Measurements from ENCODE around the gene ACVR2A. TPM values are rescaled to one million over a fixed set of nuclear protein-coding genes. Genes with fewer than 3 reads are reported as not detected.

The ACVR2A gene
- total RNA-seq, 1 donor from 2014 or later = 6.5 TPM

GRCh38 chr2:147886136-147886535 is 41.3 kb downstream of the ACVR2A start:
- TF ChIP-seq, protein P1, sequence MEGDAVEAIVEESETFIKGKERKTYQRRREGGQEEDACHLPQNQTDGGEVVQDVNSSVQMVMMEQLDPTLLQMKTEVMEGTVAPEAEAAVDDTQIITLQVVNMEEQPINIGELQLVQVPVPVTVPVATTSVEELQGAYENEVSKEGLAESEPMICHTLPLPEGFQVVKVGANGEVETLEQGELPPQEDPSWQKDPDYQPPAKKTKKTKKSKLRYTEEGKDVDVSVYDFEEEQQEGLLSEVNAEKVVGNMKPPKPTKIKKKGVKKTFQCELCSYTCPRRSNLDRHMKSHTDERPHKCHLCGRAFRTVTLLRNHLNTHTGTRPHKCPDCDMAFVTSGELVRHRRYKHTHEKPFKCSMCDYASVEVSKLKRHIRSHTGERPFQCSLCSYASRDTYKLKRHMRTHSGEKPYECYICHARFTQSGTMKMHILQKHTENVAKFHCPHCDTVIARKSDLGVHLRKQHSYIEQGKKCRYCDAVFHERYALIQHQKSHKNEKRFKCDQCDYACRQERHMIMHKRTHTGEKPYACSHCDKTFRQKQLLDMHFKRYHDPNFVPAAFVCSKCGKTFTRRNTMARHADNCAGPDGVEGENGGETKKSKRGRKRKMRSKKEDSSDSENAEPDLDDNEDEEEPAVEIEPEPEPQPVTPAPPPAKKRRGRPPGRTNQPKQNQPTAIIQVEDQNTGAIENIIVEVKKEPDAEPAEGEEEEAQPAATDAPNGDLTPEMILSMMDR (conservative IDR thresholded peaks at IDR 0.05; ENCODE audit: low read depth, low read length) = no peak
- DNase-seq (ENCODE audit: low read depth) = no peak
- no peak overlapping the region for H3K4me3 ChIP-seq (ENCODE audit: low read depth, low read length)

- H3K4me3 ChIP-seq (ENCODE audit: low read depth, low read length) = no peak overlapping the region
- TF ChIP-seq, protein P1 (conservative IDR thresholded peaks at IDR 0.05; ENCODE audit: low read depth, low read length) = no peak
- no peak for DNase-seq (ENCODE audit: low read depth)
Observed at GRCh38 chr2:147888680-147889079, 43.9 kb downstream of the ACVR2A start.

- DNase-seq (ENCODE audit: low read depth) = no peak
- TF ChIP-seq, protein P1 (conservative IDR thresholded peaks at IDR 0.05; ENCODE audit: low read depth, low read length) = no peak
- no peak overlapping the region for H3K4me3 ChIP-seq (ENCODE audit: low read depth, low read length)
Observed at GRCh38 chr2:147904051-147904450, 59.2 kb downstream of the ACVR2A start.

- DNase-seq (ENCODE audit: low read depth) = no peak
- no peak overlapping the region for H3K4me3 ChIP-seq (ENCODE audit: low read depth, low read length)
- TF ChIP-seq, protein P1 (conservative IDR thresholded peaks at IDR 0.05; ENCODE audit: low read depth, low read length) = no peak
Observed at GRCh38 chr2:147909178-147909577, 64.3 kb downstream of the ACVR2A start.

- no peak overlapping the region for H3K4me3 ChIP-seq (ENCODE audit: low read depth, low read length)
- TF ChIP-seq, protein P1 (conservative IDR thresholded peaks at IDR 0.05; ENCODE audit: low read depth, low read length) = peak; percentile 76
- peak; percentile 25 for DNase-seq (ENCODE audit: low read depth)
Observed at GRCh38 chr2:147910990-147911473, 66.2 kb downstream of the ACVR2A start.

DNA sequence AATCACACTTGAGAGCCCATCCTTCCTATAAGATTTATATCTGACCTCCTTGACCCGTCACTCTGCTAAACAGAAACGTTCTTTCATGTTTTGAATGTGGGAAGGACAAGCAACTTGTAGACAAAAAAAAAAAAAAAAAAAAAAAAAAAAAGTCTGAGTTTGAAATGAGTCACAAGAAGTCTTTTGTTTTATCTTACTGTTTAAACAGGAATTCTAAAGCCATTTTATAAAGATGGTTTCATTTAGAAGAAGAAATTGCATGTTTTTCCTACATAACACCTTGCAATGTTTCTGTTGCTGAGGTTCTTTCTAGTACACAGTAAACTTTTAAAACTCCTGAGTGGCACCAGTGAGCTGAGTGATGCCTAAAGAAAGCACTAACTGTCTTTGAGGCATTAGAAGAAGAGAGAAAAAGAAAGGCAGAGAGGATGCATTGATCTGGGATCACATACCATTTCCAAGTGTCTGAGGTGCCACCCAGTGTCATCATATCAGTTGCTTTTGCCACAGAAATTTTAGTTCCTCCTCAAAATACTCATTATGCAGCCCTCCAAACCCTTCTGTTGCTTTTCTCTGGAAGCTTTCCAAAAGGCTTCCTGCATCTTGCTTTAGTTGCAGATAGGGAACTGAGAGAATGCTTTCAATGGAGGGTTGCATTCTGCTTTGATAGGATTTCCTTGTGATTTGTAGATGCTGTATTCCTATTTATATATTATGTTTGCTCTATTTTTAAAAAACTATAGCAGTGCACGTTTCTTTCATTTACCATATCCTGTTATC is 69.1 kb downstream of the ACVR2A start:
- DNase-seq (ENCODE audit: low read depth) = no peak
- TF ChIP-seq, protein P1 (conservative IDR thresholded peaks at IDR 0.05; ENCODE audit: low read depth, low read length) = no peak
- no peak overlapping the region for H3K4me3 ChIP-seq (ENCODE audit: low read depth, low read length)

DNA sequence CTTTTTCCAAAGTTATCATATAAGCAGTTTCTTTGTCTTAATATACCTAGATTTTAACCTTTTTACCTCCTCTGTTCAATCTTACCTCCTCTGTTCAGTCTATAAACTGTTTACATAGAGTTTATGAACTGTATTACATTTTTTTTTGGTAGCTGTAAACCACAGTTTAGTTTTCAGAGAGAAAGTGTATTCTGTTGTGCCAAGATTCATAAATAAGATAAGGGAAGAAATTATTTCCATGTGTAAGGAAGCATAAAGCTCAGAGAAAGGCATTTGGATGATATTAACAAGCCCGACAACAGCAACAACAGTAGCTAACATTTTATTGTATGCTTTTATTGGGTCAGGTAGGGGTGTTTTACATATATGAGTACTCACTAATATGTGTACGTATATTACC is 71.2 kb downstream of the ACVR2A start:
- H3K4me3 ChIP-seq (ENCODE audit: low read depth, low read length) = no peak overlapping the region
- TF ChIP-seq, protein P1 (conservative IDR thresholded peaks at IDR 0.05; ENCODE audit: low read depth, low read length) = no peak
- DNase-seq (ENCODE audit: low read depth) = no peak

Measured in epithelial cell of proximal tubule (primary cell).